ENCODE data around the gene SULT1C2. TPM values are rescaled to one million over a fixed set of nuclear protein-coding genes. Genes with fewer than 3 reads are reported as not detected.

The SULT1C2 gene
- total and polyA plus RNA-seq, 4 donors, result 0.07 to 8.9 (median 0.62) TPM

GRCh38 chr2:108287169-108287568 is 1.5 kb upstream of the SULT1C2 start:
- WGBS, result 96% methylated on average over 2 of the region's 2 CpGs
- Histone ChIP-seq H3K27me3 (ENCODE audit: control insufficient read depth in 4 of 4, insufficient read depth in 4 of 4, low read length in 3 of 4) (no peaks in the 10 kb centered on the region), H3K4me3 (ENCODE audit: low read depth in 1 of 3, low read length in 3 of 3) (no peak overlapping the region), H3K9ac (ENCODE audit: low read depth in 1 of 2, low read length in 2 of 2) (no peak overlapping the region), H3K36me3 (ENCODE audit: control insufficient read depth in 4 of 4, insufficient read depth in 3 of 4, low read depth in 1 of 4, low read length in 3 of 4) (no peaks in the 10 kb centered on the region), H3K9me3 (ENCODE audit: control insufficient read depth in 4 of 4, low read length in 3 of 4) (no peaks in the 10 kb centered on the region), H3K4me1 (ENCODE audit: control insufficient read depth in 4 of 4, insufficient read depth in 4 of 4, low read length in 3 of 4) (no peaks in the 10 kb centered on the region), H3K27ac (ENCODE audit: low read depth in 1 of 2, low read length in 2 of 2) (no peak overlapping the region)
- TF ChIP-seq NR2F2 (IDR thresholded peaks at IDR 0.05) (no peak), YY1 (IDR thresholded peaks at IDR 0.05) (no peak)
- no peak for DNase-seq (ENCODE audit: low spot score)

- no peaks in the 10 kb centered on the region for H3K27me3 ChIP-seq (ENCODE audit: control insufficient read depth in 4 of 4, insufficient read depth in 4 of 4, low read length in 3 of 4)
- no peak overlapping the region for H3K4me3 ChIP-seq (ENCODE audit: low read depth in 1 of 3, low read length in 3 of 3)
- no peaks in the 10 kb centered on the region for H3K36me3 ChIP-seq (ENCODE audit: control insufficient read depth in 4 of 4, insufficient read depth in 3 of 4, low read depth in 1 of 4, low read length in 3 of 4)
- TF ChIP-seq ZBTB33 (IDR thresholded peaks at IDR 0.05), result no peak
- no peak for TF ChIP-seq FOXA2 (IDR thresholded peaks at IDR 0.05)
- TF ChIP-seq TAF1 (conservative IDR thresholded peaks at IDR 0.05), result no peak
- no peak for TF ChIP-seq REST (IDR thresholded peaks at IDR 0.05)
- no peak for TF ChIP-seq EGR1 (IDR thresholded peaks at IDR 0.05; ENCODE audit: low read depth in 2 of 2)
- no peak for TF ChIP-seq HNF4A (conservative IDR thresholded peaks at IDR 0.05)
- TF ChIP-seq GABPA (IDR thresholded peaks at IDR 0.05 in 1 of 2, conservative IDR thresholded peaks at IDR 0.05 in 1 of 2), result no peak
- no peak for TF ChIP-seq SP1 (IDR thresholded peaks at IDR 0.05)
- TF ChIP-seq HNF4G (IDR thresholded peaks at IDR 0.05), result no peak
- no peak for TF ChIP-seq JUND (IDR thresholded peaks at IDR 0.05)
- TF ChIP-seq YY1 (IDR thresholded peaks at IDR 0.05), result no peak
- TF ChIP-seq FOXA1 (IDR thresholded peaks at IDR 0.05), result no peak
- no peak for TF ChIP-seq RAD21 (IDR thresholded peaks at IDR 0.05)
- TF ChIP-seq MAX (IDR thresholded peaks at IDR 0.05), result no peak
- no peak for TF ChIP-seq CTCF (IDR thresholded peaks at IDR 0.05; ENCODE audit: low read depth, low read length, missing input control)
- TF ChIP-seq ATF3 (IDR thresholded peaks at IDR 0.05), result no peak
- TF ChIP-seq RXRA (IDR thresholded peaks at IDR 0.05), result no peak
- WGBS, result 35% methylated on average over 4 of the region's 4 CpGs
- no peaks in the 10 kb centered on the region for H3K4me1 ChIP-seq (ENCODE audit: control insufficient read depth in 4 of 4, insufficient read depth in 4 of 4, low read length in 3 of 4)
- no peak for DNase-seq (ENCODE audit: low spot score)
- no peak overlapping the region for H3K27ac ChIP-seq (ENCODE audit: low read depth in 1 of 2, low read length in 2 of 2)
- H3K9me3 ChIP-seq (ENCODE audit: control insufficient read depth in 4 of 4, low read length in 3 of 4), result no peaks in the 10 kb centered on the region
- no peak overlapping the region for H3K9ac ChIP-seq (ENCODE audit: low read depth in 1 of 2, low read length in 2 of 2)
Observed at GRCh38 chr2:108293850-108294249, 5.2 kb downstream of the SULT1C2 start.
